HG02571 (cell line): ENCODE results near the gene KIAA1217.

Experiments
- ATAC-seq: cut with Tn5 transposase; IDR thresholded peaks from one replicate; pipeline ENCODE4 v1.9.1; 2021; ENCODE audit warnings: mild to moderate bottlenecking, moderate library complexity; ENCODE audit not compliant: unreplicated experiment

KIAA1217 gene

GRCh38 chr10:24570658-24571426 lies 361.9 kb downstream of the KIAA1217 start:
- no peak for ATAC-seq

DNA sequence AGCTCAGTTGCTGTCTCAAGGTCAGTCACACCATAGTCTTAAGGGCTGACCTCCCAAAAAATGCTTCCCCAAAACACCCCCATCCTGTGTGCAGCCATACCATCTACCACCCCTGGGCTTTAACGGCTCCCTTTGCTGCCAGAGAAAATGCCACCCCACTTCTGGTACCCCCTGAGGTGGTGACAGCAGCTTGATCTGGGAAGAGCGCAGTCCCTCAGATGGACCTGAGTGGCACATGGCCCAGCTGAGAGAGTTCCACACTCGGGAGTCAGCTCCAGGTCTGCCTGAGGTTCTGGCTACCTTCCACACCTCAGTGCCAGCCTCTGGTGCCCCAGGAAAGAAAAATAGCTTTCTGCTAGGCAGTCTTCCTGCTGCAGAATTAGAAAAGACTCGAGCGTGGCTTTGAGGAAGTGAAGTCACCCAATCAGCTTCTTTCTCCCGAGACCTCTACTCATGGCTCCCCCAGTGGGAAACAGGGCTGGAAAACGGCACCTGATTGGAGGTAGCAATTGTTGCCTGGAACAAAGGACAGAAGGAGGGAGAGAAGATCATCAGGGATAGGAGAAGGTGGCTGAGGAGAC lies 363.0 kb downstream of the KIAA1217 start:
- ATAC-seq: no peak

- ATAC-seq: no peak
These were observed 365.2 kb downstream of the KIAA1217 start for GRCh38 chr10:24574161-24574560.

DNA sequence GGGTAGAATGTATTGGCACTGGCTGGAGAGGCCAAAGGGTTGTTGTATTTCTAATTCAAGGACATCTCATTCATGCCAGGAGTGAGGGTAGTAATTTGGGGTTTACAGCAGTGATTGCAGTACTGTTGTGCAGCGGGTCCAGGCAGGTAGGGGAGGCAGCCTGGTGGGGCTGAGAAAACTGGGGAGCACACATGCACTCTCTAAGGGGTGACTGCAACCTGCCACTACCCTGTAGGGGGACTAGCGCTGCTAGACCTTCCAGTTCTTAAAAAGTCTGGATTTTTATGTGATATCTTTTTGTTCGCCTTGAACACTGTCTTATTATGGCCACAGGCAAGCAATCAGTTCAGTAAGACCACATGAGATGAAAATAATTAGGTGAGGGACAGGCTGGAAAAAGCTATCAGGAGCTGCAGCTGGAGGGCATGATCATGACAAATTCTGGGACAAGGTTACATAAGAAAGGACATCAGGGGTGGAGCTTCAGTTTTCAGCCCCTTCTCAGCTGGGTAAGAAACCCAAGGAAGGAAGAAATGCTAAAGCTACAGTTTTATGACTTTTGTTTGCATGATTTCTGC lies 365.7 kb downstream of the KIAA1217 start:
- ATAC-seq: no peak

GRCh38 chr10:24575481-24576002 lies 366.6 kb downstream of the KIAA1217 start:
- ATAC-seq: no peak

- no peak for ATAC-seq
These were observed 370.5 kb downstream of the KIAA1217 start for GRCh38 chr10:24579448-24579847.

DNA sequence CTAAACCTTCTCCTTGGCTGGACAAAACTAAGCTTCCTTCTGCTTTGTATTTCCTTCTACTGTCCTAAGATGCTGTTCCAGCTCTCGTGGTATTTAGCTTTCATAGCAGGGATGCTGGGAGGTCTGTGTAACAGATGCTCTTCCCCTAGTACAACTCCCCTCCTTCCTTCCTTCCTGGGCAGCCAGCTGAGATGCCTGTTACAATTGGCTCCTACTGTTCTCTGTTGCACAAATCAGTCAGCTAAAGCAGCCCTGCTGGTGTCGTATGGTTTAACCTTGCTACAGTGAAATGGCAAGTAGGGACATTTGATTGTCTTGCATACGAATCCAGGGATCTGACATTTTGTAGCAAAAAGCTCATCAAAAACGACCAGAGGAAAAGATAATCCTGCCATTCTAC lies 371.0 kb downstream of the KIAA1217 start:
- ATAC-seq: no peak

DNA sequence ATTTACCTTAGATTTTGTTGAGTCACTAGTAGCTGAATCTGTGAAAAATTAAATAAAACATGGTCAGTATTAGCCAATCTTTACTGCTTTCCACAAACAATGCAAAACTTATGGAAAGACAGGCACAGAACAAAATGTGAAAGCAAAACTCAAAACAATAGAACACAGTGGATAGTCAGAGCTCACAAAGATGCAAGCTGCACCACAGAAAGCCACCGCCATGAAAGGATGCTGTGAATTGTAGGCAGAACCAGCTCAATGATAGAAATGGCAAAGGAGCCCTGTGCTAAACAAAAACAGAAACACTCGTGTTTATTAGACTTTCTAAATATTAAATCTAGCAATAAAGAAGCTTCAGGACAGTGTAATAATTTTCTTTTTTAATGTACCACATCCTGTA lies 380.3 kb downstream of the KIAA1217 start:
- ATAC-seq: no peak

DNA sequence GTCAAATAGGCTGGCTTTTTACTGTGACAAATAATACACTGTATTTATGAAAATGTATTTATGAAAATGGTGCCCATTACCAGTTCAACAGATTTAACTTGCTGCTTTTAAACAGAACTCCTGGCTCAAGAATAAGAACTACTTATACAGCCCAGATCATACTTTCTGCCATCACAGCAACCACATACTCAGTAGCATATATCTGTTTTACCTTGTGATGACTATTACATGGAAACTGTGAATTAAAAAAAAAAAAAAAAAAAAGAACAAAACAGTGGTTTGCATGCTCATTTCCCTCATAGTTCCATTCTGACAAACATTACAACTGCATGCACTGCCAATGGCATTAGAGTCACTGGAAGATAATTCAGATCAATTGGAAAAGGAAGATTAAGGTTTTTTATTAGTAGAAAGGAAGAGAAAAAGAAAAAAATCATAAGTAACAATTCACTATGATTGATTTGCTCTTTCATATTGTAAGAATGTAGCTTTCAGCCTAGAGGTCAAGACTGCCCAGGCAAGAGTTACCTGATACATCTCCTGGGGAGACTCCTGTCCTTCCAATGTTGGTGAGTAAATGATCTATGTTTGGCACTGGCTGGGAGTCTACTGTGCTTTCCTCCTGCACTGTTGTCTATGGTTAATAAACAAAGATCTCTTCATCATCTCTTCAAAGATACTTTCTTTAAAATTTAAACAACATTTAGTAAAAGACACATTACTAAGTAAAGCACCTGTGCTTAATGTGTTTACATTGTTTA lies 381.9 kb downstream of the KIAA1217 start:
- ATAC-seq: no peak

DNA sequence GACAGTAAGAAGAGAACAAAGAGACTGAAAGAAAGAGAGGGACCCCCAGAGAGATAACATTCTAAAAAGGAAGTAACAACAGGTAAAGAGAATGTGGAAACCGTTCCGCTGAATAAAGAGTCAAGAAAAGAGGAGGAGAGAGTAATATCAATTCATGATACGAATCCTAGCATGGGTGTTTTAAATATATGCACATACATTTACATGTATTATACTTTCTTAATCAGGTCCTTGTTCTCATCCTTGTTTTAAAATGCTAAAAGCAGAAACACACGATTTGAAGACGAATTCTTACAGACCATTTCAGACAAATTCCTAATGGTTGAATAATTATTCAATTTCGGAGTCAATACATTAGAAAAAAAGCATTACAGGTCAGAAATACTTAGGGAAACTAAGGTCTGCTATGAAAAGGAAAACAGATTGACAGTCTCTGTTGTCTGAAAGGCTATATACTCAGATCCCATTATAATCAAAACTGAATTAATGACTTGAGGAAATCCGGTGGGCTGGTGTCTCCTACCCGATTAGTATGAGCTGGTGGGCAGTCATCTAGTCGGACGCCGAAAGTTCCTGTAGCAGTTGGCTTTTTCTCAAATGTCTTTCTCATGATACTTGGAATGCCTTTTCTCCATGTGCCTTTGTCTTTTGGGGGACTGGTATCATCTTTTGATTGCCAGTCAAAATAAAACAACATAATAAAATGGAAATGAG lies 387.4 kb downstream of the KIAA1217 start:
- ATAC-seq: no peak

DNA sequence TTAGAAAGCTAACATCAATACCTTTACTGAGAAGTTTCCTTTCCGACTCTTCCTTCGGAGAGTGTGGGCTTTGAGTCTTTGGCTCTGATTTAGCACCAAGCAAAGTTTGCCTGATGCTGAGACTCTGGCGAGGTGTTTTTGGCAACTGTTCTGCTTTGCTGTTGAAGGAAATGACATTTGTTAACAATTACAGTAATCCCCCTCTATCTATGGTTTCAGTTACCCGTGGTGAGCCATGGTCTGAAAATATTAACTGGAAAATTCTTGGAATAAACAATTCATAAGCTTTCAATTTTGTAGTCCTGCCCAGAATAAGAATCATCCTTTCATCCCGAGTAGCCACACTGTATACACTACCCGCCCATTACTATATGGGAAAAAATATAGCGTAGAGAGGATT lies 388.5 kb downstream of the KIAA1217 start:
- no peak for ATAC-seq
